ENCODE results near the gene AFF4.
"Not testable (repeated sequence)": the region's sequence is repeated elsewhere in the genome, so short reads cannot be mapped to it uniquely, and the experiment has no call there.

AFF4 gene

GRCh38 chr5:132963171-132964104 is at the start of gene AFF4:
AFF4 (minus strand) TSS chr5:132963634; CDS start chr5:132937189, 26,445 bp downstream.
- DNase-seq, result peak; percentile 94

GRCh38 chr5:133008455-133008854 is 45.0 kb upstream of the AFF4 start:
- not testable (repeated sequence) for DNase-seq

- DNase-seq, result no peak
These were observed 43.2 kb upstream of the AFF4 start for GRCh38 chr5:133006653-133007052.

GRCh38 chr5:132999246-132999645 is 35.8 kb upstream of the AFF4 start:
- no peak for DNase-seq

GRCh38 chr5:132998556-132998955 is 35.1 kb upstream of the AFF4 start:
- DNase-seq, result no peak

- DNase-seq, result no peak
These were observed 32.9 kb upstream of the AFF4 start for GRCh38 chr5:132996307-132996706.

GRCh38 chr5:132987531-132988408 is 24.3 kb upstream of the AFF4 start:
- DNase-seq, result no peak

GRCh38 chr5:132982971-132983370 is 19.5 kb upstream of the AFF4 start:
- DNase-seq, result not testable (repeated sequence)

- no peak for DNase-seq
These were observed 17.9 kb upstream of the AFF4 start for GRCh38 chr5:132981288-132981687.

- no peak for DNase-seq
These were observed 16.5 kb upstream of the AFF4 start for GRCh38 chr5:132979976-132980375.

- no peak for DNase-seq
These were observed 16.0 kb upstream of the AFF4 start for GRCh38 chr5:132979367-132979940.

- no peak for DNase-seq
These were observed 13.4 kb upstream of the AFF4 start for GRCh38 chr5:132976852-132977251.

GRCh38 chr5:132972436-132972828 is 9.0 kb upstream of the AFF4 start:
- DNase-seq, result not testable (repeated sequence)

- DNase-seq, result no peak
These were observed 8.3 kb upstream of the AFF4 start for GRCh38 chr5:132971483-132972435.

- DNase-seq, result no peak
These were observed 1.7 kb upstream of the AFF4 start for GRCh38 chr5:132965120-132965519.

- DNase-seq, result peak; percentile 3
These were observed 909 bp downstream of the AFF4 start for GRCh38 chr5:132962429-132963021.

- DNase-seq, result no peak
These were observed 1.5 kb downstream of the AFF4 start for GRCh38 chr5:132961887-132962286.

- not testable (repeated sequence) for DNase-seq
These were observed 2.2 kb downstream of the AFF4 start for GRCh38 chr5:132961123-132961815.

GRCh38 chr5:132956166-132956799 is 7.2 kb downstream of the AFF4 start:
- DNase-seq, result not testable (repeated sequence)

GRCh38 chr5:132953710-132954109 is 9.7 kb downstream of the AFF4 start:
- no peak for DNase-seq
